Colonic mucosa (tissue), 4 donors: ENCODE data around the gene IL17REL. TPM values are rescaled to one million over a fixed set of nuclear protein-coding genes. Genes with fewer than 3 reads are reported as not detected.

Experiments
- DNase-seq: peaks from one replicate; pipeline ENCODE4 v3.0.0-alpha.2; 2020
- H3K27ac ChIP-seq: fragments of 200-600 bp; one replicate; pipeline ENCODE4 v1.8.0; 2021
- H3K27me3 ChIP-seq: fragments of 200-600 bp; one replicate; pipeline ENCODE4 v1.8.0; 2021
- H3K36me3 ChIP-seq: fragments of 200-600 bp; one replicate; pipeline ENCODE4 v1.8.0; 2021
- H3K4me1 ChIP-seq: fragments of 200-600 bp; one replicate; pipeline ENCODE4 v1.8.0; 2021; ENCODE audit warnings: mild to moderate bottlenecking
- H3K4me3 ChIP-seq: fragments of 200-600 bp; one replicate; pipeline ENCODE4 v1.8.0; 2021
- H3K9ac ChIP-seq, 2 donors: one replicate each; pipeline ENCODE4 v1.7.0; 2013; ENCODE audit warnings: control low read depth in 2 of 2, low read depth in 2 of 2, low read length in 2 of 2
- H3K9me3 ChIP-seq: fragments of 200-600 bp; one replicate; pipeline ENCODE4 v1.8.0; 2021
- CTCF ChIP-seq: fragments of 200-600 bp; IDR thresholded peaks from one replicate; pipeline ENCODE4 v1.8.0; 2022; ENCODE audit warnings: antibody characterized with exemption, mild to moderate bottlenecking
- intact Hi-C: fragments of 100-400 bp; cut with DNase I; formaldehyde crosslinking; loops from one replicate; pipeline ENCODE4 v1.14.1; 2022
- total RNA-seq, 2 donors: library from RNA; stranded (reverse); fragmentation: NEBNext Ultra II Directional in 1 of 2; extraction: Animal tissue kit (Norgen Biotek cat#: 25700) in 1 of 2; gene quantifications; one replicate each; pipeline ENCODE4 v1.2.1, GENCODE V29; 2021
- donor health status: healthy.
- donor health status: DM: no; HTN: no; CAD: no.
- donor health status: DM: no; HTN: no; CAD: no.

IL17REL gene
- total RNA-seq, 2 donors from 2014 or later, result 0.11 to 0.22 TPM

- no peak overlapping the region for H3K4me3 ChIP-seq
- no peak for DNase-seq
- peaks cover 35% of the 10 kb centered on the region for H3K27me3 ChIP-seq
- no peaks in the 10 kb centered on the region for H3K36me3 ChIP-seq
- TF ChIP-seq CTCF, result no peak
- intact Hi-C loops, result no loop called here
- no peaks in the 10 kb centered on the region for H3K9me3 ChIP-seq
- no peaks in the 10 kb centered on the region for H3K4me1 ChIP-seq
- no peak overlapping the region for H3K27ac ChIP-seq
- H3K9ac ChIP-seq, result no peak overlapping the region
Observed at GRCh38 chr22:50019316-50019715, 6.8 kb upstream of the IL17REL start.

- Histone ChIP-seq H3K36me3 (no peaks in the 10 kb centered on the region), H3K4me1 (no peaks in the 10 kb centered on the region), H3K27ac (no peak overlapping the region), H3K9ac (no peak overlapping the region), H3K27me3 (peaks cover 40% of the 10 kb centered on the region), H3K4me3 (no peak overlapping the region), H3K9me3 (no peaks in the 10 kb centered on the region)
- no peak for DNase-seq
- intact Hi-C loops, result no loop called here
- no peak for TF ChIP-seq CTCF
Observed at GRCh38 chr22:50018608-50019285, 6.2 kb upstream of the IL17REL start.

DNA sequence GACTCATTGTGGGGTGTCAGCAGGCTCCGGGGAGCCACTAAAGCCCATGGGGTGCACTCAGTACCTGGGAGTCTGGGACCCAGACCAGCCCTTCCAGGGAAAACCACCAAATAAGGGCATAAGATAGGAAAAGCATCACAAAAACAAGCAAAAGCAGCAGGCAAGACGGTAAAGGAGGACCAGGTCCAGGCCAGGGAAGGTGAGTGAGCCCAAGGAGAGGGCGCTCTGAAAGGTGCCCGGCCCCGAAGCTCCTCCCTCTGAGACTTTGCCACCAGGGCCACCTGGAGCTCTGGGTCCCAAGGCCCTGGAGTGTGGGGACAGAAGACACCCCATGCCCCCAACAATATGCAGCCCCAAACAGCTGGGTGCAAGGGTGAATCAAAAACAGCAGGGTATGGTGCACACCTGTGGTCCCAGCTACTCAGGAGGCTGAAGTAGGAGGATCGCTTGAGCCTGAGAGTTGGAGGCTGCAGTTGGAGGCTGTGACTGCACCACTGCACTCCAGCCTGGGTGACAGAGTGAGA is 5.2 kb upstream of the IL17REL start:
- intact Hi-C loops, result no loop called here
- DNase-seq, result no peak
- peaks cover 46% of the 10 kb centered on the region for H3K27me3 ChIP-seq

DNA sequence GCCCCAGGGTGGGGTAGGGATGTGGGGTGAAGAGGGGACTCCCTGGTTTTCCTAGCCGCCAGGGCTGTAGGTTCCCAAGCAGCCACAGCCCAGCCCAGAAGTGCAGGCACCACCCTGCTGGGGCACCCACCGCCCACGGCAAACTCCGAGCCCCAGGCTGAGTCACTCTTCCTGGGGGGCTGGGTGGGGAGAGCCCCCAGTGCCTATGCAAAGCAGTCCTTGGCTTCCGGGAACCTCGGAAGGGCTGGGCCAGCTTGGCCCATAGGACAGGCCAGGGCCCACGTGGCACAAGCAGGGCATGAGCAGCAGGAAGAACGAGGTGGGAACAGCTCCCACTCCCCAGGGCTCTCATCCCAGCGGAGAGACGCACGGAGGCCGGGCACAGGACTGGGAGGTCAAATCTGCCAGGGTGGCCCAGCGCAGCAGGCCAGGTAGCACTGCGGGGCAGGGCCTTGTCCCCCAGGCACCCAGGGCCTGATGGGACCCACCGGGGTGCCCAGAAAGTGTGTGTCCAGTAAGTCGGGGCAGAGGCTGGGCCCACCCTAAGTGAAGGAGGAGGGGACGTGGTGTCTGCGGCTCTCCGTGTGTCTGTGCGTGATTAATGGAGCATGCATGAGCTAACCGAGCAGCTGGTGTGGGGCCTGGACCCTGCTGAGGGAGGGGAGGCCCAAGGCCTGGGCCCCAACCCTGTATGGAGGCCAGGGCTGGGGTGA is 4.6 kb upstream of the IL17REL start:
- DNase-seq, result no peak
- H3K36me3 ChIP-seq, result no peaks in the 10 kb centered on the region
- H3K9me3 ChIP-seq, result no peaks in the 10 kb centered on the region
- intact Hi-C loops, result no loop called here
- no peak overlapping the region for H3K4me3 ChIP-seq
- H3K4me1 ChIP-seq, result no peaks in the 10 kb centered on the region
- H3K9ac ChIP-seq, result peak overlapping the region in 1 of 2 donors; percentile 24
- H3K27me3 ChIP-seq, result peaks cover 52% of the 10 kb centered on the region
- TF ChIP-seq CTCF, result no peak
- no peak overlapping the region for H3K27ac ChIP-seq

More for the DNA sequence above, 5.2 kb upstream of the IL17REL start:
- no peak for TF ChIP-seq CTCF
- no peak overlapping the region for H3K27ac ChIP-seq
- H3K36me3 ChIP-seq, result no peaks in the 10 kb centered on the region
- no peaks in the 10 kb centered on the region for H3K9me3 ChIP-seq
- no peak overlapping the region for H3K4me3 ChIP-seq
- H3K9ac ChIP-seq, result peak overlapping the region in 1 of 2 donors; percentile 24
- no peaks in the 10 kb centered on the region for H3K4me1 ChIP-seq

GRCh38 chr22:50016308-50016987 is 3.9 kb upstream of the IL17REL start:
- no peak overlapping the region for H3K27ac ChIP-seq
- intact Hi-C loops, result no loop called here
- DNase-seq, result no peak

More at GRCh38 chr22:50016308-50016987, 3.9 kb upstream of the IL17REL start:
- Histone ChIP-seq H3K4me3 (no peak overlapping the region), H3K4me1 (no peaks in the 10 kb centered on the region), H3K36me3 (no peaks in the 10 kb centered on the region), H3K9ac (no peak overlapping the region), H3K27me3 (peaks cover 59% of the 10 kb centered on the region), H3K9me3 (no peaks in the 10 kb centered on the region)
- no peak for TF ChIP-seq CTCF
